Measurements from ENCODE around the gene E2F4. TPM values are rescaled to one million over a fixed set of nuclear protein-coding genes. Genes with fewer than 3 reads are reported as not detected.
A peak's percentile ranks its signal among the peaks of the same experiment; 100 is the strongest.

E2F4 gene
- total RNA-seq, 1 experiment from 2014 or later, result 81.0 TPM

DNA sequence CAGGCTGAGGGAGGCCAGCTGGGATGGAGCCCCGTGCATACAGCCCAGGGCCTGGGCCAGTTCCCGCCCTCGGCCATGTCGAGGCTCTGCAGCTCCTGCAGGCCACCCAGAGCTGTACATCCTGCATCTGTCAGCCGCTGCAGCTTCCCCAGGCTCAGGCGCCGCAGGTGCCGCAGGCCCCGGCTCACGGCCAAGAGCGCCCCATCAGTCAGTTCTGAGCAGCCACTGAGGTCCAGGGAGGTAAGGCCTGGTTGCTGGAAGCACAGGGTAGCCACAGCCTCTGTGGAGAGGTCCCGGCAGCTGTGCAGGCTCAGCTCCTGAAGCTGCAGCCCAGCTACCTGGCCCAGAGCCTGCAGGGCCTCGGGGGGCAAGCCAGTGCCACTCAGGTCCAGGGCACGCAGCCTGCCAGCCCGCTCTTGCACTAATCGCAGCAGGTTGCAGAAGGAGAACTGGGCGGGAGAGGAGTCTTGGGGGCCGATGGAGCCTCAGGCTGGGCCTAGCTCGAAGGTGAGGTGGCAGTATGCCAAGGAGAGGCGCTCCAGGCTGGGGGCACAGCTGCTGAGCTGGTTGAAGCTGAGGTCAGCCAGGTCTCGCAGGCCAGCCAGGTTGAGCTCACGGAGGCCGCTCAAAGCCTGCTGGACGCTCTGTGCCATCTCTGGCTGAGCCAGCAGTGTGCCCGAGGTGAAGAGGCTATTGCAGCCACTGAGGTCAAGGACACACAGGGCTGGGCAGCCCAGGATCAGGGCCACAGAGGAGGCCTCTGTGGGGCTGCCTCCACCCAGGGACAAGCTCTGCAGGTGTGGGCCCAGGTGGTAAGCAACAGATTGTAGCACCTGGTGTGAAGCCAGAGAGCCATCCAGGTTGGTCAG is 18.3 kb downstream of the E2F4 start:
- Mint-ChIP-seq H3K9me3 (ENCODE audit: unreplicated experiment) (no peaks in the 10 kb centered on the region), H3K27ac (ENCODE audit: low read depth, unreplicated experiment) (no peak overlapping the region), H3K36me3 (ENCODE audit: insufficient read depth, unreplicated experiment) (peaks cover 19% of the 10 kb centered on the region), H3K4me3 (ENCODE audit: unreplicated experiment) (no peak overlapping the region), H3K4me1 (ENCODE audit: insufficient read depth, unreplicated experiment) (peaks cover 36% of the 10 kb centered on the region), H3K27me3 (ENCODE audit: insufficient read depth, unreplicated experiment) (no peaks in the 10 kb centered on the region)
- ChIA-PET POLR2A (interaction anchor here (0.5 to 9.4 kb wide), 5 partner anchors 17 to 50 kb away, joined by 3 to 87 read pairs (median 3); partner anchors contain the start of genes MATCAP1 and TMEM208), CTCF (interaction anchor here (0.6 to 4.4 kb wide), 3 partner anchors 12 to 1896 kb away, joined by 3 to 29 read pairs (median 3); partner anchors contain the start of gene ELMO3)
- TF ChIP-seq, protein P1, sequence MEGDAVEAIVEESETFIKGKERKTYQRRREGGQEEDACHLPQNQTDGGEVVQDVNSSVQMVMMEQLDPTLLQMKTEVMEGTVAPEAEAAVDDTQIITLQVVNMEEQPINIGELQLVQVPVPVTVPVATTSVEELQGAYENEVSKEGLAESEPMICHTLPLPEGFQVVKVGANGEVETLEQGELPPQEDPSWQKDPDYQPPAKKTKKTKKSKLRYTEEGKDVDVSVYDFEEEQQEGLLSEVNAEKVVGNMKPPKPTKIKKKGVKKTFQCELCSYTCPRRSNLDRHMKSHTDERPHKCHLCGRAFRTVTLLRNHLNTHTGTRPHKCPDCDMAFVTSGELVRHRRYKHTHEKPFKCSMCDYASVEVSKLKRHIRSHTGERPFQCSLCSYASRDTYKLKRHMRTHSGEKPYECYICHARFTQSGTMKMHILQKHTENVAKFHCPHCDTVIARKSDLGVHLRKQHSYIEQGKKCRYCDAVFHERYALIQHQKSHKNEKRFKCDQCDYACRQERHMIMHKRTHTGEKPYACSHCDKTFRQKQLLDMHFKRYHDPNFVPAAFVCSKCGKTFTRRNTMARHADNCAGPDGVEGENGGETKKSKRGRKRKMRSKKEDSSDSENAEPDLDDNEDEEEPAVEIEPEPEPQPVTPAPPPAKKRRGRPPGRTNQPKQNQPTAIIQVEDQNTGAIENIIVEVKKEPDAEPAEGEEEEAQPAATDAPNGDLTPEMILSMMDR (IDR thresholded peaks at IDR 0.05; ENCODE audit: unreplicated experiment), result no peak
- no TSS peak for BruUV-seq (replicated peaks)
- no peak for DNase-seq (ENCODE audit: unreplicated experiment)
- intact Hi-C loops (cut with micrococcal nuclease), result no loop called here

DNA sequence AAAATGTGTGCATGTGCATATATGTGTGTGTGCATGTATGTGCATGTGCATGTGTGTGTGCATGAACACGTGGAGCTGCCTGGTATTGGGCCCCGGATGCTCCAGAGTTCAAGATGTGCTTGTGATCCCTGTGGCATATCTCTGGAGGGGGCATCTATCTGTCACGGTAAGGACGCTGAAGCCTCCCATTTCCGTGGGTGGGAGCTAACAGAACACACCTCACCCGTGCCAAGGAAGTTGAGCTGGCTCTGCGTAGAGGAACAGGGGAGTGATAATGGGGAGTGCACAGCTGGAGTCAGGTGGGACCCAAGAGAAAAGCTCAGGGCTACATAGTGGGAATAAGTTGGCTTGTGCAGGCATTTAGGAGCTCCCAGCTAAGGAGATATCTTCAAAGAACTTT is 19.7 kb downstream of the E2F4 start:
- no peaks in the 10 kb centered on the region for H3K9me3 Mint-ChIP-seq (ENCODE audit: unreplicated experiment)
- no peaks in the 10 kb centered on the region for H3K27me3 Mint-ChIP-seq (ENCODE audit: insufficient read depth, unreplicated experiment)
- H3K36me3 Mint-ChIP-seq (ENCODE audit: insufficient read depth, unreplicated experiment), result peaks cover 15% of the 10 kb centered on the region
- peaks cover 33% of the 10 kb centered on the region for H3K4me1 Mint-ChIP-seq (ENCODE audit: insufficient read depth, unreplicated experiment)
- no peak overlapping the region for H3K4me3 Mint-ChIP-seq (ENCODE audit: unreplicated experiment)
- DNase-seq (ENCODE audit: unreplicated experiment), result no peak
- ChIA-PET POLR2A (interaction anchor here (1.0 to 9.4 kb wide), 6 partner anchors 13 to 51 kb away, joined by 3 to 87 read pairs (median 5); partner anchors contain the start of genes ELMO3, MATCAP1 and TMEM208), CTCF (interaction anchor here (0.6 to 1.3 kb wide), 3 partner anchors 13 to 48 kb away, joined by 3 to 6 read pairs (median 3); partner anchors contain the start of genes ELMO3 and TMEM208)
- no TSS peak for BruUV-seq (replicated peaks)
- TF ChIP-seq, protein P1 (IDR thresholded peaks at IDR 0.05; ENCODE audit: unreplicated experiment), result no peak
- intact Hi-C loops (cut with micrococcal nuclease), result no loop called here
- no peak overlapping the region for H3K27ac Mint-ChIP-seq (ENCODE audit: low read depth, unreplicated experiment)

DNA sequence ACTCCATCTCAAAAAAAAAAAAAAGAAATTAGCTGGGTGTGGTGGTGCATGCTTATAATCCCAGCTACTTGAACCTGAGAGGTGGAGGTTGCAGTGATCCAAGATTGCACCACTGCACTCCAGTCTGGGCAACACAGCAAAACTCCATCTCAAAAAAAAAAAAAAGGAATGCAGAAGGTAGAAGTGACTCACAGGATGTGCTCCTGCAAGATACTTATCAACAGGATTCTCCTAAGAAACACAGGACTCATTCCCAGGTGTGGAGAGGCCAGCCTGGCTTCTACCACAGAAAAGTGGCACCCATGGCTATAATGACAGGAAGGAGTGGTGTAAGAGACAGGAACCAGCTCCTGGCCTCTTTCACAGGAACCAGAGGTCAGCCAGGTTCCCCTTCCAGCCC is 20.8 kb downstream of the E2F4 start:
- H3K27me3 Mint-ChIP-seq (ENCODE audit: insufficient read depth, unreplicated experiment), result no peaks in the 10 kb centered on the region
- TF ChIP-seq, protein P1 (IDR thresholded peaks at IDR 0.05; ENCODE audit: unreplicated experiment), result no peak
- H3K4me1 Mint-ChIP-seq (ENCODE audit: insufficient read depth, unreplicated experiment), result peaks cover 25% of the 10 kb centered on the region
- DNase-seq (ENCODE audit: unreplicated experiment), result peak; percentile 66
- H3K36me3 Mint-ChIP-seq (ENCODE audit: insufficient read depth, unreplicated experiment), result peaks cover 7% of the 10 kb centered on the region
- no peaks in the 10 kb centered on the region for H3K9me3 Mint-ChIP-seq (ENCODE audit: unreplicated experiment)
- BruUV-seq (replicated peaks), result no TSS peak
- CTCF ChIA-PET, result interaction anchor here (0.7 to 1.3 kb wide), 3 partner anchors 15 to 72 kb away, joined by 3 to 6 read pairs (median 3); partner anchors contain the start of gene ELMO3
- intact Hi-C loops (cut with micrococcal nuclease), result no loop called here
- POLR2A ChIA-PET, result interaction anchor here (0.6 to 9.4 kb wide), 12 partner anchors 11 to 1377 kb away, joined by 3 to 87 read pairs (median 4); partner anchors contain the start of genes ELMO3, FHOD1, MATCAP1 and TMEM208
- peak overlapping the region; percentile 39 for H3K4me3 Mint-ChIP-seq (ENCODE audit: unreplicated experiment)
- peak overlapping the region; percentile 69 for H3K27ac Mint-ChIP-seq (ENCODE audit: low read depth, unreplicated experiment)

All from MCF 10A (cell line).